GM21423 (cell line): ENCODE results near the gene PSMD5.

Source experiments
- ATAC-seq: cut with Tn5 transposase; IDR thresholded peaks from one replicate; pipeline ENCODE4 v1.9.1; 2021; ENCODE audit warnings: mild to moderate bottlenecking, moderate library complexity; ENCODE audit not compliant: unreplicated experiment

Gene PSMD5

GRCh38 chr9:120875643-120875953, 32.9 kb upstream of the PSMD5 start:
- no peak for ATAC-seq

GRCh38 chr9:120875195-120875565, 32.5 kb upstream of the PSMD5 start:
- no peak for ATAC-seq

- ATAC-seq = no peak
These were observed 31.8 kb upstream of the PSMD5 start for GRCh38 chr9:120874226-120875194.

GRCh38 chr9:120873512-120873911, 30.8 kb upstream of the PSMD5 start:
- no peak for ATAC-seq

GRCh38 chr9:120872791-120873502, 30.2 kb upstream of the PSMD5 start:
- ATAC-seq = no peak

GRCh38 chr9:120870206-120870605, 27.5 kb upstream of the PSMD5 start:
- ATAC-seq = no peak

- ATAC-seq = no peak
These were observed 27.0 kb upstream of the PSMD5 start for GRCh38 chr9:120869726-120870125.

GRCh38 chr9:120869360-120869687, 26.6 kb upstream of the PSMD5 start:
- no peak for ATAC-seq

GRCh38 chr9:120868676-120869359, 26.1 kb upstream of the PSMD5 start:
- peak; percentile 92 for ATAC-seq

GRCh38 chr9:120868339-120868675, 25.6 kb upstream of the PSMD5 start:
- ATAC-seq = no peak

GRCh38 chr9:120867676-120868338, 25.1 kb upstream of the PSMD5 start:
- no peak for ATAC-seq

- no peak for ATAC-seq
These were observed 23.9 kb upstream of the PSMD5 start for GRCh38 chr9:120866651-120867050.

- no peak for ATAC-seq
These were observed 23.1 kb upstream of the PSMD5 start for GRCh38 chr9:120865809-120866208.

- ATAC-seq = no peak
These were observed 22.5 kb upstream of the PSMD5 start for GRCh38 chr9:120865176-120865575.

GRCh38 chr9:120864719-120865118, 22.0 kb upstream of the PSMD5 start:
- no peak for ATAC-seq

GRCh38 chr9:120863833-120864232, 21.1 kb upstream of the PSMD5 start:
- no peak for ATAC-seq

- ATAC-seq = no peak
These were observed 19.7 kb upstream of the PSMD5 start for GRCh38 chr9:120862452-120862851.

- ATAC-seq = no peak
These were observed 19.2 kb upstream of the PSMD5 start for GRCh38 chr9:120861935-120862334.

GRCh38 chr9:120860083-120860482, 17.4 kb upstream of the PSMD5 start:
- no peak for ATAC-seq

- no peak for ATAC-seq
These were observed 16.6 kb upstream of the PSMD5 start for GRCh38 chr9:120859361-120859760.

- ATAC-seq = no peak
These were observed 15.2 kb upstream of the PSMD5 start for GRCh38 chr9:120857902-120858301.
